Neutrophil (primary cell): ENCODE results near the gene TLCD2.
A peak's percentile ranks its signal among the peaks of the same experiment; 100 is the strongest.
"Not testable (repeated sequence)": the region's sequence is repeated elsewhere in the genome, so short reads cannot be mapped to it uniquely, and the experiment has no call there.

Experiments used
- H3K27ac ChIP-seq: fragments of 200-600 bp; sonication (generic); 2 replicates; pipeline ENCODE4 v1.5.1; 2016; ENCODE audit warnings: mild to moderate bottlenecking, moderate library complexity
- H3K27me3 ChIP-seq: fragments of 200-600 bp; sonication (generic); 2 replicates; pipeline ENCODE4 v1.6.0; 2016; ENCODE audit warnings: mild to moderate bottlenecking
- H3K36me3 ChIP-seq: fragments of 200-600 bp; sonication (generic); 2 replicates; pipeline ENCODE4 v1.5.1; 2017
- H3K4me1 ChIP-seq, 2 experiments: fragments of 200-600 bp in 1 of 2; sonication (generic) in 1 of 2; 1 replicate in 1 of 2; 2 replicates in 1 of 2; pipeline versions ENCODE4 v1.5.1 to v1.6.1; 2013 to 2016; ENCODE audit warnings: low read depth in 1 of 2, low read length in 1 of 2, mild to moderate bottlenecking in 1 of 2, moderate library complexity in 1 of 2; ENCODE audit not compliant: control insufficient read depth in 1 of 2, insufficient read depth in 1 of 2
- H3K4me3 ChIP-seq, 2 experiments: fragments of 200-600 bp in 1 of 2; sonication (generic) in 1 of 2; 1 replicate in 1 of 2; 2 replicates in 1 of 2; pipeline ENCODE4 v1.5.1; 2013 to 2016; ENCODE audit warnings: low read depth in 1 of 2, low read length in 1 of 2, mild to moderate bottlenecking in 1 of 2, moderate library complexity in 1 of 2
- H3K9me3 ChIP-seq: fragments of 200-600 bp; sonication (generic); 2 replicates; pipeline ENCODE4 v1.5.1; 2016
- TF ChIP-seq, protein P1 (sequence below): fragments of 200-600 bp; sonication (generic); IDR thresholded peaks from 2 replicates; pipeline ENCODE4 v1.5.1; 2016; ENCODE audit warnings: antibody characterized with exemption

The TLCD2 gene

DNA sequence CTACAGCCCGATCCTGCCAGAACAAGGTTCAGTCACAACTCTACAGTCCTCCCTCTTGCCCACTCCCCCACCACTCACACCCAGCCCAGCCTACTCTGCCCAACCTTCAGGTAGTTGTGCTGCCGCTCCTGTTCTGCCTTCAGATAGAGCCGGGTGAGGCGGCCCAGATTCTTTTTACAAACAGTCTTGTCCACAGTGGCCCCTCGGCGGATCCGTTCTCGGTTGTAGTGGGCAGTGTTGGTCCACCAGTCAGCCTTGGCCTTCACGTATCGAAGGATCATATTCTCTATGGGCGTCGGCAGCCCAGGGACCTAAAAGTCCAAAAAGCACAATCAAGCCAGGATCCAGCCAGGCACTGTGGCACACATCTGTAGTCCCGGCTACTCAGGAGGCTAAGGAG is 33.8 kb downstream of the TLCD2 start:
- Histone ChIP-seq H3K4me3 (no peak overlapping the region), H3K4me1 (no peaks in the 10 kb centered on the region), H3K27me3 (no peaks in the 10 kb centered on the region), H3K27ac (no peak overlapping the region), H3K36me3 (peaks cover 100% of the 10 kb centered on the region), H3K9me3 (no peaks in the 10 kb centered on the region)
- TF ChIP-seq, protein P1, sequence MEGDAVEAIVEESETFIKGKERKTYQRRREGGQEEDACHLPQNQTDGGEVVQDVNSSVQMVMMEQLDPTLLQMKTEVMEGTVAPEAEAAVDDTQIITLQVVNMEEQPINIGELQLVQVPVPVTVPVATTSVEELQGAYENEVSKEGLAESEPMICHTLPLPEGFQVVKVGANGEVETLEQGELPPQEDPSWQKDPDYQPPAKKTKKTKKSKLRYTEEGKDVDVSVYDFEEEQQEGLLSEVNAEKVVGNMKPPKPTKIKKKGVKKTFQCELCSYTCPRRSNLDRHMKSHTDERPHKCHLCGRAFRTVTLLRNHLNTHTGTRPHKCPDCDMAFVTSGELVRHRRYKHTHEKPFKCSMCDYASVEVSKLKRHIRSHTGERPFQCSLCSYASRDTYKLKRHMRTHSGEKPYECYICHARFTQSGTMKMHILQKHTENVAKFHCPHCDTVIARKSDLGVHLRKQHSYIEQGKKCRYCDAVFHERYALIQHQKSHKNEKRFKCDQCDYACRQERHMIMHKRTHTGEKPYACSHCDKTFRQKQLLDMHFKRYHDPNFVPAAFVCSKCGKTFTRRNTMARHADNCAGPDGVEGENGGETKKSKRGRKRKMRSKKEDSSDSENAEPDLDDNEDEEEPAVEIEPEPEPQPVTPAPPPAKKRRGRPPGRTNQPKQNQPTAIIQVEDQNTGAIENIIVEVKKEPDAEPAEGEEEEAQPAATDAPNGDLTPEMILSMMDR, result no peak

DNA sequence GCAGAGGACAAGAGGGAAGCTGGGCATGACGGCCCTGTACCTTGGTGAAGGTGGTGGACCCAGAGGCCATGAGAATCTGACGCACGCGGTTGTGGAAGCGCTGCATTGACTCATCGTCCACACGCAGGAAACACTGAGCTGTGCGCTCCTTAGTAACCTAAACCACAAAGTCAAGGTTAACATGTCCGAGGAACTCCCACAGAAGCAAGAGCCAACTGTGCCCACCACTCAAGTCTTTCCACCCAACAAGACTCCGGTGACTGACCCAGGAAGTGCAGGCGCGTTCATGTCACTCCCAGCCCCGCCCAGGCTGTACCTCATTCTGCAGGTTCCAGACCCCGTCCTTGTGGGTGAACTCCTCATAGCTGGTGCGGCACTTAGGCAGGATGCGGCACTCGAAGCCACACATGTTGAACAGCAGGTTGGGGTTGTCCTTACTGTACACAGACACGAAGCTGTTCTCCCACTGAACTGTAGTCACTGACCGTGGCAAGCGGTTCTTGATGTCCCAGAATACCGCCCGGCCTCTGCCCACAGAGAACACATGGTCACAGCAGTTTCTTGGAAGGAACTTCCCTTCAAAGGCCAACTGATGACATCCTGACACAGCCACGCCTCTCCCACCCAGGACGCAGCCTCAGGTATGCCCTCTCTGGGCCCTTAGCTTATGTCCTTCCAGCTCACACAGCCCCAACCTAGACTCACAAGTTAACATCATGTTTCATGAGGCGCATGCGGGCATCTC is 37.0 kb downstream of the TLCD2 start:
- H3K36me3 ChIP-seq, result peaks cover 92% of the 10 kb centered on the region
- no peak overlapping the region for H3K27ac ChIP-seq

DNA sequence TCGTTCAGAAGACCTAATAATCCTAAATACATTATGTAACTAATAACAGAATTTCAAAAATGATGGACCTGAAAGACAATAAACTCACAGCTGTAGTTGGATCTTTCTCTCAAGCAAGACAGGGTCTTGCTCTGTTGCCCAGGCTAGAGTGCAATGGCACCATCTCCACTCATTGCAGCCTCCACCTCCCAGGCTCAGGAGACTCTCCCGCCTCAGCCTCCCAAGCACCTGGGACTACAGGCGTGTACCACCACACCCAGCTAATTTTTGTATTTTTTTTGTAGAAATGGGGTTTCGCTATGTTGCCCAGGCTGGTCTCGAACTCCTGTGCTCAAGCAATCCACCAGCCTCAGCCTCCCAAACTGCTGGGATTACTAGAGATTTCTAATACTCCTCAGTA is 46.2 kb downstream of the TLCD2 start:
- Histone ChIP-seq H3K4me1 (peaks cover 28 to 32% of the 10 kb centered on the region in 2 experiments), H3K36me3 (peaks cover 47% of the 10 kb centered on the region), H3K27ac (peak overlapping the region; percentile 84)
- not testable (repeated sequence) for H3K27me3 ChIP-seq, H3K4me3 ChIP-seq, H3K9me3 ChIP-seq

More for the DNA sequence above, 37.0 kb downstream of the TLCD2 start:
- H3K4me3 ChIP-seq, result no peak overlapping the region
- TF ChIP-seq, protein P1, result no peak
- no peaks in the 10 kb centered on the region for H3K9me3 ChIP-seq
- no peaks in the 10 kb centered on the region for H3K27me3 ChIP-seq
- no peaks in the 10 kb centered on the region for H3K4me1 ChIP-seq

DNA sequence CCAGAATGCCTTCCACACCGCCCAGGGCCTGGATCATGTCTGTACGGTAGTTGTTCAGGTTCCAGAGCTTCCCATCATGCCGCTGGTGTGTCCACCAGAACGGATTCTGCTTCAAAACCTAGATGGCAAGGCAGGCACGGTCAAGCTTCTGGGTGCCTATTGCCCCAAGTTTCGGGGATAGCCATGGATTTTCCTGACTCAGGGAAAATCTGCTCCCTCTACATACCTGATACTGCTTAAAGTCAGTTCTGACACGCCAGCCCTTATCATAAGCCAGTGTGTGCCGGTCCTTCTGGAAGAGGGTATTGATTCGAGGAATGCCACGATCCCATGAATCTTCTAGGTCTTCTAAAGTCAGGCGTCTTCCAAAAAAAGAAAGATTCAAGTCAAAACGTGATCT is 49.1 kb downstream of the TLCD2 start:
- Histone ChIP-seq H3K27me3 (no peaks in the 10 kb centered on the region), H3K27ac (no peak overlapping the region), H3K9me3 (peaks cover 7% of the 10 kb centered on the region), H3K4me1 (peaks cover 12 to 14% of the 10 kb centered on the region in 2 experiments), H3K4me3 (no peak overlapping the region), H3K36me3 (peaks cover 76% of the 10 kb centered on the region)
- TF ChIP-seq, protein P1, result no peak

DNA sequence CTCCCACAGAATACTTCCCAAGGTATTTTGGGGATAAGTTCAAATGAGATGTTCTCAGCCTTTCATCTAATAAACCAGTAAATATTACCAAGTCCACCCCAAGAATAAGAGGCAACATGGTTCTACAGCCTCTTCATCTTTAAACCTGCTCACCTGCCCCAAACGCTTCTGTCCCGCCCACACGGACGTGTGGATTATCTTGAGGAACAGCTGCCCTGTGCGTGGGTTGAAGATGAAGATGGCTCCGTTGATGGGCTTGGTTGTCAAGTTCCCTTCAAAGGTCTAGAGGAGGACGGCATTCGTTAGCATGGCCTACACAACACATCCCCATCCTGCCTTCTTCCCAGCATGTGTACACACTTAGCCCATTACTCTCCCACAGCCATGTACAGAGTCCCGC is 52.1 kb downstream of the TLCD2 start:
- H3K27me3 ChIP-seq, result no peaks in the 10 kb centered on the region

DNA sequence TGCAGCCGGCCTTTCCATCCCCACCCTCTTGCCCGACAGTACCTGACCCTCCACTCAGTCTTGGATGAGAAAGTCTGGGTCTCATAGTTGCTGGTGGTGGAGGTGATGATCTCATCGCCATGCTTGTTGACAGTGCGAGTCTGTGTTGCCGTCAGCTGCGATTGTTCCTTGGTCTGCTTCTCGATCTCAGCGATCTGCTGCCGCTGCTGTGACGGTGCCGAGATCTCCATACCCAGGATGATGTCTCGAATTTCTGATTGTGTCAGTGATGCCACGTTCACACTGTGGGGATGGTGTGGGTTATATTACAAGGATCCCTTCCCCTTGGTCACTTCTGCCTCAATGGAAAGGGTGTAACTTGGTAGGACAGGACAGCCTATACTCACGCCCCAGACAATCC is 56.4 kb downstream of the TLCD2 start:
- no peaks in the 10 kb centered on the region for H3K27me3 ChIP-seq
- peaks cover 93% of the 10 kb centered on the region for H3K36me3 ChIP-seq
- H3K4me1 ChIP-seq, result peaks cover 8 to 14% of the 10 kb centered on the region in 2 experiments
- H3K4me3 ChIP-seq, result no peak overlapping the region
- H3K27ac ChIP-seq, result no peak overlapping the region
- TF ChIP-seq, protein P1, result no peak
- H3K9me3 ChIP-seq, result no peaks in the 10 kb centered on the region

More for the DNA sequence above, 52.1 kb downstream of the TLCD2 start:
- no peaks in the 10 kb centered on the region for H3K4me1 ChIP-seq
- H3K27ac ChIP-seq, result no peak overlapping the region
- peaks cover 95% of the 10 kb centered on the region for H3K36me3 ChIP-seq
- H3K9me3 ChIP-seq, result peaks cover 7% of the 10 kb centered on the region
- TF ChIP-seq, protein P1, result no peak
- no peak overlapping the region for H3K4me3 ChIP-seq

DNA sequence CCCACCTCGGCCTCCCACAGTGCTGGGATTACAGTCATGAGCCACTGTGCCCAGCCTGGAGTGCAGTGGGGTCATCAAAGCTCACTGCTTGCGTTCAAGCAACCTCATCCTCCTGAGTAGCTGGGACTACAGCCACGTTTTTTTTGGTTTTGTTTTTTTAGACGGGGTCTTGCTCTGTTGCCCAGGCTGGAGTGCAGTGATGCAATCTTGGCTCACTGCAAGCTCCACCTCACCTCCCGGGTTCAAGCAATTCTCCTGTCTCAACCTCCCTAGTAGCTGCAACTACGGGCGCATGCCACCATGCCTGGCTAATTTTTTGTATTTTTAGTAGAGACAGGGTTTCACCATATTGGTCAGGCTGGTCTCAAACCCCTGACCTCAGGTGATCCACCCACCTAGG is 57.4 kb downstream of the TLCD2 start:
- not testable (repeated sequence) for H3K27me3 ChIP-seq, H3K4me3 ChIP-seq, H3K9me3 ChIP-seq, H3K27ac ChIP-seq
- Histone ChIP-seq H3K4me1 (peaks cover 18 to 23% of the 10 kb centered on the region in 2 experiments), H3K36me3 (peaks cover 83% of the 10 kb centered on the region)
